ENCODE results near the gene MYLK4.
A peak's percentile ranks its signal among the peaks of the same experiment; 100 is the strongest.

Gene MYLK4

DNA sequence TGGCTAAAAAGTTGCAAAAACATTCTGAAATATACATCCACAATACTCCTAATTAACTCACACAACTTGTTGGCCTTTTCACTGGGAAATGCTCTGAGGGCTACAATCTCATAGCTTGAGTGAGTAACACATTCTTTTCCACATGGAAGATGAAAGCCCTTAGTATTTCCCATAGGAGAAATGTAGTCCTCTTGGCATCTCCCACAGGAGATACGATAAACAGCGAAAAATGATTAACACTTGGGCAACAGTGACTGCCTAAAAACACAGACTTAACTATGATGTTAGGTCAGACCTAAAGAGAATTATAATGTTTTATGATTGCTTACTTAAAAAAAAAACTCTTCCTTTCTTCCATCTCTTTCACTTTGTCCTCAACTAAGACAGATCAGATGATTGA, 9.0 kb downstream of the MYLK4 start:
- TF ChIP-seq, protein P1, sequence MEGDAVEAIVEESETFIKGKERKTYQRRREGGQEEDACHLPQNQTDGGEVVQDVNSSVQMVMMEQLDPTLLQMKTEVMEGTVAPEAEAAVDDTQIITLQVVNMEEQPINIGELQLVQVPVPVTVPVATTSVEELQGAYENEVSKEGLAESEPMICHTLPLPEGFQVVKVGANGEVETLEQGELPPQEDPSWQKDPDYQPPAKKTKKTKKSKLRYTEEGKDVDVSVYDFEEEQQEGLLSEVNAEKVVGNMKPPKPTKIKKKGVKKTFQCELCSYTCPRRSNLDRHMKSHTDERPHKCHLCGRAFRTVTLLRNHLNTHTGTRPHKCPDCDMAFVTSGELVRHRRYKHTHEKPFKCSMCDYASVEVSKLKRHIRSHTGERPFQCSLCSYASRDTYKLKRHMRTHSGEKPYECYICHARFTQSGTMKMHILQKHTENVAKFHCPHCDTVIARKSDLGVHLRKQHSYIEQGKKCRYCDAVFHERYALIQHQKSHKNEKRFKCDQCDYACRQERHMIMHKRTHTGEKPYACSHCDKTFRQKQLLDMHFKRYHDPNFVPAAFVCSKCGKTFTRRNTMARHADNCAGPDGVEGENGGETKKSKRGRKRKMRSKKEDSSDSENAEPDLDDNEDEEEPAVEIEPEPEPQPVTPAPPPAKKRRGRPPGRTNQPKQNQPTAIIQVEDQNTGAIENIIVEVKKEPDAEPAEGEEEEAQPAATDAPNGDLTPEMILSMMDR (IDR thresholded peaks at IDR 0.05; ENCODE audit: low read depth, low read length), result no peak
- Histone ChIP-seq H3K36me3 (no peaks in the 10 kb centered on the region), H3K27ac (no peak overlapping the region), H3K4me3 (ENCODE audit: low read depth, low read length) (no peak overlapping the region), H3K27me3 (ENCODE audit: insufficient read depth, low read depth, severe bottlenecking) (no peaks in the 10 kb centered on the region), H3K9me3 (ENCODE audit: severe bottlenecking) (no peaks in the 10 kb centered on the region)
- DNase-seq, result no peak

DNA sequence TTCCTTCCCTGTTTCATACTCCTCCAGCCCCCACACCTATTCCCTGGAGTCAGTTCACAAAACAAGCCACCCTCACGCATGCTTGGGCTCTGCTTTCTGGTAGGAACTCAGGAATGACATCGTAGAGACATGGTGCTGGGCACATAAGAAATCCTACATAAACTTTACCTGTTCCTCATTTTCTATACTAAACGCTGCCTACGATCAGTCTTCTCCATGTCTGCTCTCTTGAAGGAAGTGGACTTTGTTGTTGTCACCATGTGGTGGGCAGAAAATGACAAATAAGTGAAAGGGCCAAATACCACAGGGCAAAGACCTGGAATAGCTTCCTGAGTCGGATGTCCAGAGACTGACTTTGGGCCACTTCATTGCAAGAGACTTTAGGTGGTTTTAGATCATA, 10.1 kb downstream of the MYLK4 start:
- Histone ChIP-seq H3K27me3 (ENCODE audit: insufficient read depth, low read depth, severe bottlenecking) (no peaks in the 10 kb centered on the region), H3K9me3 (ENCODE audit: severe bottlenecking) (no peaks in the 10 kb centered on the region), H3K36me3 (no peaks in the 10 kb centered on the region), H3K27ac (no peak overlapping the region), H3K4me3 (ENCODE audit: low read depth, low read length) (no peak overlapping the region)
- TF ChIP-seq, protein P1 (IDR thresholded peaks at IDR 0.05; ENCODE audit: low read depth, low read length), result no peak
- no peak for DNase-seq

DNA sequence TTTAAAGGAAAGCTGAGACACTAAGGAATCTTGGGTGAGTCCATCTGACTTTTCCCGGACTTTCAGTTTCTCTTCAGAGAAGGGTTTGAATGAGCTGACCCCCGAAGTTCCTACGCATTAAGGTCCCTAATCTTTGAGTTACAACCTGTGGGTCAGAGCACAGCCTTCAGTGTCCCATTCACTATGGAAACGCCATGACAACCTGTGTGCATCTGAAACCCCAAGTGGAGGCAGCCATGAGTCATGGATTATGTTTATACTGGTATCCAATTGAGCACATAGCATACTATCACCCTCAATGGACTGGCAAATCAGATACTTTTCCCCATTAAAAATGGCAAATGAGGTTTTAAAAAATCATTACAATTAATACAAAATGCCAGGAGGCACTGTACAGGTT, 11.4 kb downstream of the MYLK4 start:
- Histone ChIP-seq H3K36me3 (no peaks in the 10 kb centered on the region), H3K9me3 (ENCODE audit: severe bottlenecking) (no peaks in the 10 kb centered on the region), H3K4me3 (ENCODE audit: low read depth, low read length) (no peak overlapping the region), H3K27ac (no peak overlapping the region), H3K27me3 (ENCODE audit: insufficient read depth, low read depth, severe bottlenecking) (no peaks in the 10 kb centered on the region)
- TF ChIP-seq, protein P1 (IDR thresholded peaks at IDR 0.05; ENCODE audit: low read depth, low read length), result no peak
- DNase-seq, result no peak

DNA sequence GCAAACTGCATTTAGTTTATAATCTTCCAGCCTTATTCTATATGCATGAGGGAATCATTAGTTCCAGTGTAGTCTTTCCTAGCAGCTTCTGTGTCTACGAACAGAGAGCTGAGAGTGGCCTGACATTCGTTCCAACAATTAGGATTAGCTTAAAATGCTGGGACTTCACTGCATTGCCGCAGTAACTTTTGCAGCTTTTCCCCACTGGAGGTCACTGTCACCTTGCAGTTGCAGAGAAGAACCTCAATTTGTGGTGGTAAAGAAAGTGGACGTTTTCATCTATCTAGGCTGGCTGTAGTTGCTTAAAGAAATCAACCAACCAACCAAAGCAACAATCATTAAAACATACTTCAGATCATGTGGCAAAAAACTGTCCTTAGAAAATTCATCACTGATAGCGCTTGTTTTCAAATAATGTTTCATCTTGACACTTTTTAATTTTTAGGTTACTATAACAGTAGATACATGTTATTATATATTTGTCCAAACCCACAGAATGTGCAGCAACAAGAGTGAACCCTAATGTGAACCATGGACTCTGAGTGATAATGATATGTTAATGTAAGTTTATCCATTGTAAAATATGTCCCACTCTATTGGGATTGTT, 12.2 kb downstream of the MYLK4 start:
- Histone ChIP-seq H3K27ac (no peak overlapping the region), H3K4me3 (ENCODE audit: low read depth, low read length) (no peak overlapping the region), H3K27me3 (ENCODE audit: insufficient read depth, low read depth, severe bottlenecking) (no peaks in the 10 kb centered on the region), H3K36me3 (no peaks in the 10 kb centered on the region), H3K9me3 (ENCODE audit: severe bottlenecking) (no peaks in the 10 kb centered on the region)
- TF ChIP-seq, protein P1 (IDR thresholded peaks at IDR 0.05; ENCODE audit: low read depth, low read length), result peak; percentile 94
- DNase-seq, result peak; percentile 81

DNA sequence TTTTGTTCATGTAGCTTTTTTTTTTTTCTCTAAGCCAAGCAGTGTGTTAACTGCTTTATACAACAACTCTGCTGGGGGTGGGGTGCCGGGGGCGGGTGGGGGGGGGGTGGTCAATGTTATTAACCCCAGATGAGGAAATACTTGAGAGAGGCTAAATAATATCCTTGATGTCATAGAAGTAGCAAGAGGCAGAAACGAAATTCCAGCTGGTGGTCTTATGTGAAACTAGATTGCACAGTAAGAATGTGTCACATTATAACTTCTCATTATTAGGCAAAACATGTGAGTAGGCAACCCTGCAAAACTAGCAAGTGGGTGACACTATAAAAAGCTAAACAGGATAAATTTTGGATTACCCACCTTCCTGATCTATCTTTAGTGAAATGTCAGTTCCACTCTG, 12.8 kb downstream of the MYLK4 start:
- no peaks in the 10 kb centered on the region for H3K27me3 ChIP-seq (ENCODE audit: insufficient read depth, low read depth, severe bottlenecking)
- H3K4me3 ChIP-seq (ENCODE audit: low read depth, low read length), result no peak overlapping the region
- TF ChIP-seq, protein P1 (IDR thresholded peaks at IDR 0.05; ENCODE audit: low read depth, low read length), result no peak
- no peak for DNase-seq
- no peaks in the 10 kb centered on the region for H3K9me3 ChIP-seq (ENCODE audit: severe bottlenecking)
- no peak overlapping the region for H3K27ac ChIP-seq
- H3K36me3 ChIP-seq, result no peaks in the 10 kb centered on the region
